Stimulated activated CD4-positive, alpha-beta T cell treated with anti-CD3 and anti-CD28 coated beads, Interleukin-2, amount 100 ng/mL, for 48 hours (primary cell): ENCODE data around the gene ABCC8.

Experiments used
- DNase-seq, 2 donors: peaks; one replicate each; pipeline ENCODE4 v3.0.0-alpha.2; 2020

Gene ABCC8

GRCh38 chr11:17401316-17401715 lies 75.3 kb downstream of the ABCC8 start:
- no peak for DNase-seq

- no peak for DNase-seq
Observed at GRCh38 chr11:17400048-17400775, 76.4 kb downstream of the ABCC8 start.

- no peak for DNase-seq
Observed at GRCh38 chr11:17399236-17399635, 77.4 kb downstream of the ABCC8 start.

GRCh38 chr11:17397311-17398002 lies 79.2 kb downstream of the ABCC8 start:
- DNase-seq, result no peak

GRCh38 chr11:17396598-17397310 lies 79.9 kb downstream of the ABCC8 start:
- no peak for DNase-seq

GRCh38 chr11:17395978-17396377 lies 80.7 kb downstream of the ABCC8 start:
- DNase-seq, result no peak

- no peak for DNase-seq
Observed at GRCh38 chr11:17395554-17395961, 81.1 kb downstream of the ABCC8 start.

- DNase-seq, result no peak
Observed at GRCh38 chr11:17394743-17395390, 81.8 kb downstream of the ABCC8 start.

- DNase-seq, result no peak
Observed at GRCh38 chr11:17393472-17393871, 83.2 kb downstream of the ABCC8 start.

GRCh38 chr11:17392872-17393271 lies 83.8 kb downstream of the ABCC8 start:
- DNase-seq, result no peak

GRCh38 chr11:17391493-17392355 lies 84.9 kb downstream of the ABCC8 start:
- no peak for DNase-seq

- DNase-seq, result no peak
Observed at GRCh38 chr11:17389957-17390649, 86.5 kb downstream of the ABCC8 start.

GRCh38 chr11:17389211-17389956 lies 87.3 kb downstream of the ABCC8 start:
- DNase-seq, result peak; percentile 67 to 72

- peak in 1 of 2 donors; percentile 8 for DNase-seq
Observed at GRCh38 chr11:17388609-17389210, 87.9 kb downstream of the ABCC8 start, which contains the start of gene KCNJ11. KCNJ11 (minus strand) TSS chr11:17388659; CDS start chr11:17388091, 568 bp downstream.

- no peak for DNase-seq
Observed at GRCh38 chr11:17387811-17388210, 88.8 kb downstream of the ABCC8 start.

- DNase-seq, result no peak
Observed at GRCh38 chr11:17387254-17387653, 89.4 kb downstream of the ABCC8 start.

- peak; percentile 43 for DNase-seq
Observed at GRCh38 chr11:17386331-17387084, 90.1 kb downstream of the ABCC8 start.

GRCh38 chr11:17385926-17386325 lies 90.7 kb downstream of the ABCC8 start:
- no peak for DNase-seq

- no peak for DNase-seq
Observed at GRCh38 chr11:17385492-17385891, 91.2 kb downstream of the ABCC8 start.
